ENCODE measurements around the gene SEC14L1.
"Not testable (repeated sequence)": the region's sequence is repeated elsewhere in the genome, so short reads cannot be mapped to it uniquely, and the experiment has no call there.

Gene SEC14L1

DNA sequence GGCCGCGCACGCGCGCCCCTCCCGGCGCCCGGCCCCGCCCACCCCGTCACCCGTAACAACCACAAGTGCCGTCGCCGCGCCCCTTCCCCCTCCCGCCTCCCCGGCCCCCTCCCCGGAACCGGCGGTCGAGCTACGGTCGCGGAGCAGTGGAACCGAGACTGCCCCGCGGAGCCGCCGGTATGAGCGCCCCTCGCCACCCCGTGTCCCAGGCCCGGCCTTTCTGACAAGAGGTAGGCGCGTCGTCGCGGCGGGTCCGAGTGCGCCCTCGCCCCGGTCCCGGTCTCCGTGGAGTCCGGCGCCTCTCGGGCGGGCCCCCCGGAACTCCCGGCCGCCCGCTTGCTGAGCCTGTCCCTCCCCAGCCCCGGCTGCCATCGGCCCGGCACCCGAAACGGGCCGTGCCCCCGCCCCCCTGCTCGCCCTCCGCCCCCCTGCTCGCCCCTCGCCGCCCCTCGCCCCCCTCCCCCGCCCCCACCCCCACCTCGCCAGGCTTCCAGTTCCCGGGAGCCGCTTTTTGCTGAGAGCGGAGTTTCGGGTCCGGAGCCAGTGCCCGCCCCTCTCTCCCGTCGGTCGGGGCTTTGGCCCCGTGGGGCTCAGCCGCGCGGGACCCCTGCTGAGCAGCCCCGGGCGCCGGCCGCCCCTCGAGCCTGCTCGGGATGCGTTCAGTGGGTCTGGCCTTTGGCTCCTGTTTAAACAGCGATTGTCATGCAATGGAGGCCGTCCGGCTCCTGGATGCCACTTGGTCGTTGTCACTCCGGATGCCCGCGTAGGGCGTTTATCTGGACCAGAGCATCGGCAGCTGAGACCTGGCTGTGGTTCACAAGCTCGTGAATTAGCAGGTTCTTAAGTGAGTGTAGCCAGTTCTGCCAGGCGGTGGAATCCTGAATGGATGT, at the start of gene SEC14L1:
Gene SEC14L1, plus strand, starts transcription at position 92 of the 890 bp plus-strand sequence. CDS start 2,628 bp downstream, outside the sequence.
- peak; percentile 29 for DNase-seq

DNA sequence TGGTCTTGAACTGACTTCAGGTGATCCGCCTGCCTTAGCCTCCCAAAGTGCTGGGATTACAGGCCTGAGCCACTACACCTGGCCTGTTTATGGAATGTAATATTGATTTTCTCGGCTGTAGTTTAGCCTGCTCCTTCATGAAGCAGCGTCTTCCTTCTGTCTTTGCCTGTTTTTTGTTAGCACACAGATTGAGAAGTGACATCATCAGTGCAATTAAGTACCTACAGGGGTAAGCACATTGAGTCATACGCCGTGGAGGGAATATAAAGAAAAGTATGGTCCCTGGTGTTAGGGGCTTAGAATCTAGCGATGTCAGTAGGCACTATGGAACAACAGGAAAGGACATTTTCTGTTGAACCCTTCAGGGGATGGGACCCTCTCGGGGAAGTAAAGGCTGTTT, 48.7 kb upstream of the SEC14L1 start:
- no peak for DNase-seq

DNA sequence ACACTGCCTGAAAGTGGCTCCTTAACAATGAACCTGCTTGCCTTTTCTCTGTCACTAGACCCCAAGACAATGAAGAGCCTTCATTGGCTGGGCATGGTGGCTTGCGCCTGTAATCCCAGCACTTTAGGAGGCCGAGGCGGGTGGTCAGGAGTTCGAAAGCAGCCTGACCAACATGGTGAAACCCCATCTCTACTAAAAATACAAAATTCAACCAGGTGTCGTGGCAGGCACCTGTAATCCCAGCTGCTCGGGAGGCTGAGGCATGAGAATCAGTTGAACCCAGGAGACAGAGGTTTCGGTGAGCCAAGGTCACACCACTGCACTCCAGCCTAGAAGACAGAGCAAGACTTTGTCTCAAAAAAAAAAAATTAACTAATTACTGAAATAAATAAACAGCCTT, 45.3 kb upstream of the SEC14L1 start:
- no peak for DNase-seq

- DNase-seq: peak; percentile 37
These were observed 44.1 kb upstream of the SEC14L1 start for GRCh38 chr17:77096570-77097214.

DNA sequence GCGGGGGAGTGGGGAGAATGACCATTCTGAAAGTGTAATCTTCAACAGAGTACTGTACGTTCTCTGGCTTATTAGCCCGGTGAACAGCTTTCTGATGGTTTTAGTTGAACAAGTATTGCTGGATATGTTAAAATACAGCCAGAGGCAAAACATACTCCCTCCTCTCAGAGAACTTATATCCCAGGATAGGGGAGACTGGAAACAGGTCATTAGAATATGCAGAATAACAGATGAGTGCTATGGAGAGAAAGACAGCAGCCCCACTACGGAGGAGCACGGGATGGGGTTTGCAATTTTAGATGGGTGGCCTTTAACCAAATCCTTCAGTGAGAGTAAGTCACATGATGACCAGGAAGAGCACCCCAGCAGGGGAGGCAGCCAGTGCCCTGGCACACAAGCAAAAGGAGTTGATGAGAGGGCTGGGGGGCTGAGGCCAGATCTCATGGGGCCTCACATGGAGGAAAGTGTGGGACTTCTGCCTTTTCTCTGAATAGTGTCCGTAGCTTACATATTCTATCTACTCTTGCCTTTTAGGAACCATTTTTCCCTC, 43.1 kb upstream of the SEC14L1 start:
- no peak for DNase-seq

GRCh38 chr17:77098884-77099545, 41.8 kb upstream of the SEC14L1 start:
- peak; percentile 57 for DNase-seq

GRCh38 chr17:77099997-77100396, 40.8 kb upstream of the SEC14L1 start:
- peak; percentile 27 for DNase-seq

GRCh38 chr17:77101521-77102410, 39.0 kb upstream of the SEC14L1 start:
- no peak for DNase-seq

DNA sequence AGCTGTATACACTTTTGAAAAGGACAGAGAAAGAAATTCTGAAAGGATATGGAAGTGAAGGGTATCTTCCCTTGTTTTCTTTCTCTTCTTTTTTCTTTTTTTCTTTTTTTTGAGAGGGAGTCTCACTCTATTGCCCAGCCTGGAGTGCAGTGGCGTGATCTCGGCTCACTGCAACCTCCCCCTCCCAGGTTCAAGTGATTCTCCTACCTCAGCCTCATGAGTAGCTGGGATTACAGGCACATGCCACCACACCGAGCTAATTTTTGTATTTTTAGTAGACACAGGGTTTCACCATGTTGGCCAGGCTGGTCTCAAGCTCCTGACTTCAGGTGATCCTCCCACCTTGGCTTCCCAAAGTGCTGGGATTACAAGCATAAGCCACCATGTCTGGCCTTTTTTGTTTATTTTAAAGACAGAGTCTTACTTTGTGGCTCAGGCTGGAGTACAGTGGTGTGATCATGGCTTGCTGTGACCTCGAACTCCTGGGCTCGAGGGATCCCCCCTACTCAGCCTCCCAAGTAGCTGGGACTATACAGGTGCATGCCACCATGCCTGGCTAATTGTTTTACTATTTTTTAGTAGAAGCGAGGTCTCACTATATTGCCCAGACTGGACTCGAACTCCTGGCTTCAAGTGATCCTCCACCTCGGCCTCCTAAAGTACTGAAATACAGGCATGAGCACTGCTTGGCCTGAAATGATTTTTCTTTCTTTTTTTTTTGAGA, 38.2 kb upstream of the SEC14L1 start:
- DNase-seq: not testable (repeated sequence)

GRCh38 chr17:77105706-77106105, 35.1 kb upstream of the SEC14L1 start:
- no peak for DNase-seq

DNA sequence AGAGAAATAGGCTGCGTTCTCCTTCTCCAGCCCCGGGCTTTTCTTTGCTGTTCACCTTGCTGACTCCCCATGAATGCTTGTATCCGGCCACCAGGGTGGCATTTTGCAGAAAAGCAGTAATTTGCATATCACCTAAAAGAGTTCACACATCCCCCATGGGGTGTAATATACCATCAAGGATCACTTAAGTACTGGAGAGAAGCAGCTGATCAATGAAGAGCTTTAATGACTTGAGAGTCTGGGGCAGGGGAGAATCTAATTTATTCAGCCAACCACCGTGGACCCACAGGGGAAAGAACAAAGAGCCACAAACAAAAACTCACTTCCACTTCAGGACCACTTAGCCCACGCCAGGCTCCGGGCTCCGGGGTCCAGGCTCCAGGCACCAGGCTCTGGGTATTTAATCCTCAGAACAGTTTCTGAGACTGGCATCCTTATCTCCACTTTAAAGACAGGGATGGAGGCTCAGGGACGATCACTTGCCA, 33.9 kb upstream of the SEC14L1 start:
- DNase-seq: peak; percentile 33

DNA sequence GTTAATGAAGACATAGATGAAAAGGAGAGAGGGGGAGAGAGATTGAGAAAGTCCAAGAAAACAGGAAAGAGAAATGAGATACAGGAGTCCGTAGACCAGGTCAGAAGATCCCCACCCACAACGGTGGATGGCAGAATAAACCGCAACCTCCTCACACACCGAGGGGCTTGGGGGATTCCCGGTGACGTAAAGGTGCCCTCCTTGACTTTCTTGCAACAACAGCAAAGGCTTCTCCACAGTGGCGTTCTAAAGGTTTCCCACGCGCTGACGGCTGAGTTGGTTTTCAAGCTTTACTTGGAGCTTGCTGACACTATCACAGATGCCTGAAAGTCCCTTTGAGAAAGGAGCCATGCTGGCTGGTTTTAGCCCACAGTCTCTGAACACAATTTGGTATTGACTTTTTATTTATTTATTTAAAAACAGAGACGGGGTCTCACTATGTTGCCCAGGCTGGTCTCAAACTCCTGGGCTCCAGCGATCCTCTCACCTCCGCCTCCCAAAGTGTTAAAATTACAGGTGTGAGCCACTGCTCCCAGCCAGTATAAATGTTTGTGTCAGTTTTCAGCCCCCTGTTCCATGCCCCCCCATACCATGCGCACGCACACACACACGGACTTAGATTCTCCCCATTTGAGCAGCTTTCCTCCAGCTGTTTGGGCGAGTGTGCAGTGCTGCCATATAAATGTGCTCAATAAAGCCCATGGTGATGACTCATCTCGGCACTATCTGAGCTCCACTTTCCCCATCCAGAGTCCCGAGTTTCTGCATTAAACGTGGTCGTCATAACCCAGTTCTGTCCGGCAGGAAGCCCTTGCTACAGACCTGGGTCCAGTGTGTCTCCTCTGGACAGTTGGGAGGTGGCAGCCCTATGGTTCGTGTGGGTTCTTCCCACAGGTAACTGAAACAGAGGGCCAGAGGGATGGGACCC, 33.0 kb upstream of the SEC14L1 start:
- peak; percentile 67 for DNase-seq

DNA sequence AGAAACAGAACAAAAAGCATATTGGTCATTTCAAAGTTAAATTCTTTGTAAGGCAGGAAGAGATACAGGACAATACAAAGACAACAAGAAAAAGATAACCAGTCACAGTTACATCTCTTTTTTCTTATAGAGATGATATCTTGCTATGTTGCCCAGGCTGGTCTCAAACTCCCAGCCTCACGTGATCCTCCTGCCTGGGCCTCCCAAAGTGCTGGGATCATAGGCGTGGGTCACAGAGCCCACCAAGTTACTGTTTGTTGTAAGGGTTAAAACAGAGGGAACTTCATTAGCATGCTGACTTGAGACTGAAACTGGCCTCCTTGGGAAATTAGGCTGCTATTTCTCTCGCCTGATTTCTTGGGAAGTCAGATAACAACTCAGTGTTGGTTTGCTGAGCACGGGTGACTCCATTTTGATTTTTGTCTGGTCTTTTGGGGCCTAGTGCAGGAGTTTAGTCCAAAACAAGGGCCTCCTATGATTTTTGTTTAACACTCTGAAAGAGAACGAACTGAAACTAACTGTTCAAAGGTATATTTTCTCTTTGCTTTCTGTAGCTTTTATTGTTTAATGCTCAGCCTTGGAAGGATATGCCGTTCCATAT, 31.5 kb upstream of the SEC14L1 start:
- DNase-seq: no peak

GRCh38 chr17:77109764-77110359, 30.9 kb upstream of the SEC14L1 start:
- no peak for DNase-seq

DNA sequence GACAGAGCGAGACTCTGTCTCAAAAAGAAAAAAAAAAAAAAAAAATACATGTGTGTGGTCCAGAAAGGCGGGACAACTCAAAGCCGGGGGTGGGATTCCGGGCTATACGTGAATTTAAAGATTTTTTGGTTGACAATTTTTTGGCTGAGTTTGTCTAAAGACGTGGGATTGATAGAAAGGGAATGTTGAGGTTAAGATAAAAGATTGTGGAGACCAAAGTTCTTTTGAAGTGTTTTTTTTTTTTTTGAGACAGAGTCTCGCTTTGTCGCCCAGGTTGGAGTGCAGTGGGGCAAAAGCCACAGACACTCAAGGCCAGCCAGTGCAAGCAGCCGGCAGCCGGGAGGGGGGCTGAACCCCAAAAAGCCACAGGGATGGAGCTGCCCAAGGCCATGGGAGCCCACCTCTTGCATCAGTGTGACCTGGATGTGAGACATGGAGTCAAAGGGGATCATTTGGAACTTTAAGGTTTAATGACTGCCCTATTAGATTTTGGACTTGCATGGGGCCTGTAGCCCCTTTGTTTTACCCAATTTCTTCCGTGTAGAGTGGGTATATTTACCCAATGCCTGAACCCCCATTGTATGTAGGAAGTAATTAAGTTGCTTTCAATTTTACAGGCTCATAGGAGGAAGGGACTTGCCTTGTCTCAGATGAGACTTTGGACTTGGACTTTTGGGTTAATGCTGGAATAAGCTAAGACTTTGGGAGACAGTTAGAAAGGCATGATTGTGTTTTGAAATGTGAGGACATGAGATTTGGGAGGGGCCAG, 29.4 kb upstream of the SEC14L1 start:
- not testable (repeated sequence) for DNase-seq

- no peak for DNase-seq
These were observed 28.9 kb upstream of the SEC14L1 start for GRCh38 chr17:77111934-77112296.

DNA sequence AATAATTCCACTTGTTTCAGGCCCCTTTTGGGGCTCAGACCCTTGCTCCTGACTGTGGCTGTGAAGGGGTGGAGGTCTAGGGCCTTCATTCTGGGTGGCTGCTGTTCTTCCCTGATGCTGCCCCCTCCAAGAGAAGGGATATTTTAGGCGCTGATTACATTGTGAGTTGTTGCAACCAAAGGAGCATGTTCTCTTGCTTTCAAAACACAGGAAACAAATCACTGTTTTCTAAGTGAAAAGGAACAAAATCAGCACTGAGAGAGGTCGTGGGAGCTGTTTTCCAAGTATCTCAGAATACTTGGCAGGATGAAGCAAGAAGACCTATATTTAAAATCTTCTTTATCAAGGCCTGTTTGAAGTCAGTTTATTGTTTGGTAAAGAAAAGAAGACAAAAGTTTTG, 25.3 kb upstream of the SEC14L1 start:
- DNase-seq: no peak

- no peak for DNase-seq
These were observed 24.8 kb upstream of the SEC14L1 start for GRCh38 chr17:77115947-77116346.
